HepG2 (cell line): ENCODE data around the gene SSTR5. TPM values are rescaled to one million over a fixed set of nuclear protein-coding genes. Genes with fewer than 3 reads are reported as not detected.

Source experiments
- CEBPG ChIP-seq: IDR thresholded peaks from 2 replicates; pipeline ENCODE4 v1.6.1; 2016
- DNMT1 ChIP-seq: sonication (generic); formaldehyde crosslinking; IDR thresholded peaks from 2 replicates; pipeline ENCODE4 v1.5.1; 2020; ENCODE audit warnings: mild to moderate bottlenecking, missing genetic modification reagents
- ETV5 ChIP-seq: IDR thresholded peaks from 2 replicates; pipeline ENCODE4 v1.6.1; 2018; ENCODE audit warnings: missing biosample characterization, missing genetic modification reagents, inconsistent platforms, borderline replicate concordance
- FOXP1 ChIP-seq, 2 experiments: fragments of 450-650 bp in 1 of 2; IDR thresholded peaks; 2 replicates each; pipeline ENCODE4 v1.6.1; 2017 to 2018; ENCODE audit warnings: antibody characterized with exemption in 1 of 2
- GZF1 ChIP-seq: sonication (generic); formaldehyde crosslinking; IDR thresholded peaks from 2 replicates; pipeline ENCODE4 v1.5.1; 2020; ENCODE audit warnings: mild to moderate bottlenecking, missing genetic modification reagents
- KDM3A ChIP-seq: IDR thresholded peaks from 2 replicates; pipeline ENCODE4 v1.6.1; 2018; ENCODE audit warnings: low read depth, missing compliant biosample characterization
- KLF11 ChIP-seq: IDR thresholded peaks from 2 replicates; pipeline ENCODE4 v1.6.1; 2016; ENCODE audit warnings: missing compliant biosample characterization
- LCORL ChIP-seq, 2 experiments: fragments of 450-650 bp in 1 of 2; sonication (generic) in 1 of 2; formaldehyde crosslinking in 1 of 2; IDR thresholded peaks; 2 replicates each; pipeline versions ENCODE4 v1.5.0 to v1.6.1; 2017 to 2020; ENCODE audit warnings: antibody characterized with exemption in 1 of 2, missing genetic modification reagents in 1 of 2
- PTBP1 ChIP-seq: fragments of 200-400 bp; formaldehyde crosslinking; IDR thresholded peaks from 2 replicates; pipeline ENCODE4 v1.6.1; 2018; ENCODE audit warnings: low read length, low read depth; ENCODE audit not compliant: poor library complexity, severe bottlenecking
- RBFOX2 ChIP-seq: fragments of 200-400 bp; formaldehyde crosslinking; IDR thresholded peaks from 2 replicates; pipeline ENCODE4 v1.6.1; 2017; ENCODE audit warnings: low read depth, mild to moderate bottlenecking, low read length
- SRY ChIP-seq: sonication (generic); formaldehyde crosslinking; IDR thresholded peaks from 2 replicates; pipeline ENCODE4 v1.8.0; 2022; ENCODE audit warnings: mild to moderate bottlenecking, missing genetic modification reagents
- TARDBP ChIP-seq: sonication (generic); formaldehyde crosslinking; IDR thresholded peaks from 2 replicates; pipeline ENCODE4 v1.8.0; 2022; ENCODE audit warnings: mild to moderate bottlenecking, missing genetic modification reagents
- TCF12 ChIP-seq, 2 experiments: fragments of 450-650 bp in 1 of 2; sonication (generic) in 1 of 2; formaldehyde crosslinking in 1 of 2; IDR thresholded peaks; 2 replicates each; pipeline versions ENCODE4 v1.6.1 to v1.8.0; 2017 to 2022; ENCODE audit warnings: antibody characterized with exemption in 1 of 2, mild to moderate bottlenecking in 1 of 2, missing genetic modification reagents in 1 of 2, moderate library complexity in 1 of 2
- ZFX ChIP-seq: sonication (generic); formaldehyde crosslinking; IDR thresholded peaks from 2 replicates; pipeline ENCODE4 v1.4.0; 2020; ENCODE audit warnings: mild to moderate bottlenecking, low read depth, missing genetic modification reagents, moderate library complexity
- ZNF383 ChIP-seq: sonication (generic); formaldehyde crosslinking; IDR thresholded peaks from 2 replicates; pipeline ENCODE4 v1.4.0; 2020; ENCODE audit warnings: missing genetic modification reagents, mild to moderate bottlenecking, borderline replicate concordance
- ZNF724P ChIP-seq: sonication (generic); formaldehyde crosslinking; IDR thresholded peaks from 2 replicates; pipeline ENCODE4 v1.8.0; 2022; ENCODE audit warnings: missing genetic modification reagents, borderline replicate concordance
- ZNF790 ChIP-seq: sonication (generic); formaldehyde crosslinking; IDR thresholded peaks from 2 replicates; pipeline ENCODE4 v1.8.0; 2022; ENCODE audit warnings: missing genetic modification reagents, mild to moderate bottlenecking, borderline replicate concordance
- ZNF792 ChIP-seq: IDR thresholded peaks from 2 replicates; pipeline ENCODE4 v1.6.1; 2016
- polyA plus RNA-seq, 8 experiments: library from polyadenylated mRNA; depleted of rRNA in 3 of 8; stranded (reverse) in 7 of 8; unstranded in 1 of 8; fragments of >200 nt; fragmentation: Illumina TruSeq in 4 of 8; extraction: Trizol in 4 of 8; gene quantifications; 2 replicates each; pipeline versions ENCODE4 v1.2.1 to v1.2.3, GENCODE V29; 2011 to 2016; ENCODE audit warnings: low read depth in 4 of 8, missing spikeins in 1 of 8, mixed read lengths in 1 of 8; ENCODE audit not compliant: insufficient read depth in 1 of 8
- total RNA-seq, 5 experiments: library from RNA; depleted of rRNA; stranded (reverse); fragments of >200 nt; fragmentation: Illumina TruSeq; extraction: Trizol; gene quantifications; 2 replicates each; pipeline ENCODE4 v1.2.3, GENCODE V29; 2016; ENCODE audit warnings: low read depth in 1 of 5
- TF ChIP-seq, protein P1 (sequence below): sonication (generic); formaldehyde crosslinking; IDR thresholded peaks from 2 replicates; pipeline ENCODE4 v1.8.0; 2022; ENCODE audit warnings: low read depth, missing genetic modification reagents
- TF ChIP-seq, protein P2 (sequence below): sonication (generic); formaldehyde crosslinking; IDR thresholded peaks from 2 replicates; pipeline ENCODE4; 2020; ENCODE audit warnings: missing genetic modification reagents, mild to moderate bottlenecking, borderline replicate concordance

SSTR5 gene
- total and polyA plus RNA-seq, 2 of the 13 experiments (the other 11 are each of a cell fraction or from before 2014, with no cell fraction given) = 0.20 to 0.49 TPM

GRCh38 chr16:1090620-1091587, 18.4 kb downstream of the SSTR5 start (continued):
- TF ChIP-seq CEBPG (CRISPR knock-in tag) (no peak), ZFX (CRISPR knock-in tag) (peak; percentile 68; the same call in 1 of the 2 replicates), KDM3A (CRISPR knock-in tag) (no peak), LCORL (IDR thresholded peaks at IDR 0.05) (no peak), LCORL (CRISPR knock-in tag; IDR thresholded peaks at IDR 0.05) (peak; percentile 33; the same call in 1 of the 2 replicates), ZNF792 (CRISPR knock-in tag) (no peak), ZNF790 (CRISPR knock-in tag) (no peak), TARDBP (CRISPR knock-in tag) (no peak; the same call in 1 of the 2 replicates), TCF12 (IDR thresholded peaks at IDR 0.05) (no peak), TCF12 (CRISPR knock-in tag; IDR thresholded peaks at IDR 0.05) (no peak), ZNF724P (peak; percentile 77; the same call in 1 of the 2 replicates), DNMT1 (CRISPR knock-in tag) (peak; percentile 59; the same call in 1 of the 2 replicates), FOXP1 (IDR thresholded peaks at IDR 0.05) (no peak), FOXP1 (CRISPR knock-in tag; IDR thresholded peaks at IDR 0.05) (no peak), SRY (CRISPR knock-in tag) (no peak; the same call in 1 of the 2 replicates), ZNF383 (CRISPR knock-in tag) (no peak), PTBP1 (no peak), KLF11 (CRISPR knock-in tag) (peak; percentile 68; the same call in 1 of the 2 replicates), RBFOX2 (0 out of 2 replicates have a peak, but pooled peaks have one; percentile 21), ETV5 (CRISPR knock-in tag) (peak; percentile 78), GZF1 (CRISPR knock-in tag) (no peak)
- TF ChIP-seq, protein P1, sequence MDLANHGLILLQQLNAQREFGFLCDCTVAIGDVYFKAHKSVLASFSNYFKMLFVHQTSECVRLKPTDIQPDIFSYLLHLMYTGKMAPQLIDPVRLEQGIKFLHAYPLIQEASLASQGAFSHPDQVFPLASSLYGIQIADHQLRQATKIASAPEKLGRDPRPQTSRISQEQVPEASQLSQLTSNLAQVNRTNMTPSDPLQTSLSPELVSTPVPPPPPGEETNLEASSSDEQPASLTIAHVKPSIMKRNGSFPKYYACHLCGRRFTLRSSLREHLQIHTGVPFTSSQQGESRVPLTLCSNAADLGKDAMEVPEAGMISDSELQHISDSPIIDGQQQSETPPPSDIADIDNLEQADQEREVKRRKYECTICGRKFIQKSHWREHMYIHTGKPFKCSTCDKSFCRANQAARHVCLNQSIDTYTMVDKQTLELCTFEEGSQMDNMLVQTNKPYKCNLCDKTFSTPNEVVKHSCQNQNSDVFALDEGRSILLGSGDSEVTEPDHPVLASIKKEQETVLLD (CRISPR knock-in tag) = no peak
- TF ChIP-seq, protein P2, sequence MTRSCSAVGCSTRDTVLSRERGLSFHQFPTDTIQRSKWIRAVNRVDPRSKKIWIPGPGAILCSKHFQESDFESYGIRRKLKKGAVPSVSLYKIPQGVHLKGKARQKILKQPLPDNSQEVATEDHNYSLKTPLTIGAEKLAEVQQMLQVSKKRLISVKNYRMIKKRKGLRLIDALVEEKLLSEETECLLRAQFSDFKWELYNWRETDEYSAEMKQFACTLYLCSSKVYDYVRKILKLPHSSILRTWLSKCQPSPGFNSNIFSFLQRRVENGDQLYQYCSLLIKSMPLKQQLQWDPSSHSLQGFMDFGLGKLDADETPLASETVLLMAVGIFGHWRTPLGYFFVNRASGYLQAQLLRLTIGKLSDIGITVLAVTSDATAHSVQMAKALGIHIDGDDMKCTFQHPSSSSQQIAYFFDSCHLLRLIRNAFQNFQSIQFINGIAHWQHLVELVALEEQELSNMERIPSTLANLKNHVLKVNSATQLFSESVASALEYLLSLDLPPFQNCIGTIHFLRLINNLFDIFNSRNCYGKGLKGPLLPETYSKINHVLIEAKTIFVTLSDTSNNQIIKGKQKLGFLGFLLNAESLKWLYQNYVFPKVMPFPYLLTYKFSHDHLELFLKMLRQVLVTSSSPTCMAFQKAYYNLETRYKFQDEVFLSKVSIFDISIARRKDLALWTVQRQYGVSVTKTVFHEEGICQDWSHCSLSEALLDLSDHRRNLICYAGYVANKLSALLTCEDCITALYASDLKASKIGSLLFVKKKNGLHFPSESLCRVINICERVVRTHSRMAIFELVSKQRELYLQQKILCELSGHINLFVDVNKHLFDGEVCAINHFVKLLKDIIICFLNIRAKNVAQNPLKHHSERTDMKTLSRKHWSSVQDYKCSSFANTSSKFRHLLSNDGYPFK (CRISPR knock-in tag) = no peak
